Esophagus squamous epithelium (tissue), 4 donors: Measurements from ENCODE around the gene ANGPTL1.

Source experiments
- CTCF ChIP-seq, 6 experiments: fragments of 450-650 bp in 4 of 6; fragments of 200-600 bp in 2 of 6; sonication (generic) in 2 of 6; IDR thresholded peaks; one replicate each; pipeline ENCODE4 v1.5.1; 2016 to 2019; ENCODE audit warnings: antibody characterized with exemption in 6 of 6, mild to moderate bottlenecking in 4 of 6, moderate library complexity in 4 of 6
- POLR2A ChIP-seq, 4 donors: fragments of 450-650 bp; IDR thresholded peaks; one replicate each; pipeline ENCODE4 v1.6.1; 2017; ENCODE audit warnings: antibody characterized with exemption in 4 of 4, mild to moderate bottlenecking in 4 of 4, moderate library complexity in 3 of 4

DNA sequence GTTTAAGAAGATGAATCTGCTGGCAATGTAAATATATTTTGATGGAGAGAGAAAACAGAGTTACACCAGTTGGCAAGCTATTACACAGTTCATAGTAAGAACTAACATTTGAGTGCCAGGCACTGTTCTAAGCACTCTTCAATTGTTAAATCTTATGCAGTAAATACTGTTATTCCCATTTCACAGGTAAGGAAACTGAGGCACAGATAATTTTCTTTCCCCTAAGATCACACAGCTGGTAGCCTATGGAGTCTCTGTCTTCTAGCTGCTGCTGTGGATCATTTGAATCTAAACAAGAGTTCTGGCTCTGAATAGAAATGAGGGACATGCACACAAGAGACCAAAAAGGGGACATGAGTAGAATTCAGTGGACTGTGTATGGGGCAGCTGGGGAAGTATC is 8.0 kb downstream of the ANGPTL1 start:
- TF ChIP-seq CTCF (IDR thresholded peaks at IDR 0.05) (no peak), POLR2A (IDR thresholded peaks at IDR 0.05) (no peak)
